NCI-H748 treated with DMSO at 0.1 percent for 48 hours (cell line): ENCODE data around the gene HDAC3.

Source experiments
- DNase-seq: peaks from one replicate; lab custom pipeline; 2025; lab: John Stamatoyannopoulos, UW

HDAC3 gene

GRCh38 chr5:141636413-141637122 lies at the start of gene HDAC3, which contains the start of gene RELL2:
Gene HDAC3, minus strand, starts transcription at chr5:141636849. Its CDS starts 59 bp downstream, at chr5:141636790.
Gene RELL2, plus strand, starts transcription at chr5:141636997. Its CDS starts 1,229 bp downstream, at chr5:141638226.
- DNase-seq: peak; percentile 81

- DNase-seq: no peak
Observed at GRCh38 chr5:141685591-141685990, 48.9 kb upstream of the HDAC3 start.

- DNase-seq: no peak
Observed at GRCh38 chr5:141683596-141684141, 47.0 kb upstream of the HDAC3 start.

- DNase-seq: no peak
Observed at GRCh38 chr5:141681695-141682641, 45.3 kb upstream of the HDAC3 start, which contains the start of gene ARAP3. Gene ARAP3, minus strand, starts transcription at chr5:141682230. Its CDS starts 1,744 bp downstream, at chr5:141680486.

- no peak for DNase-seq
Observed at GRCh38 chr5:141681295-141681694, 44.6 kb upstream of the HDAC3 start.

- no peak for DNase-seq
Observed at GRCh38 chr5:141680751-141681201, 44.1 kb upstream of the HDAC3 start.

GRCh38 chr5:141680178-141680577 lies 43.5 kb upstream of the HDAC3 start:
- DNase-seq: no peak

GRCh38 chr5:141677415-141677814 lies 40.8 kb upstream of the HDAC3 start:
- no peak for DNase-seq

- no peak for DNase-seq
Observed at GRCh38 chr5:141675672-141676071, 39.0 kb upstream of the HDAC3 start.

GRCh38 chr5:141674747-141675146 lies 38.1 kb upstream of the HDAC3 start:
- no peak for DNase-seq

- no peak for DNase-seq
Observed at GRCh38 chr5:141672841-141673813, 36.5 kb upstream of the HDAC3 start.

GRCh38 chr5:141672071-141672840 lies 35.6 kb upstream of the HDAC3 start:
- DNase-seq: no peak

- DNase-seq: no peak
Observed at GRCh38 chr5:141669520-141669919, 32.9 kb upstream of the HDAC3 start.

- no peak for DNase-seq
Observed at GRCh38 chr5:141668601-141669265, 32.1 kb upstream of the HDAC3 start.

GRCh38 chr5:141665995-141666940 lies 29.6 kb upstream of the HDAC3 start:
- DNase-seq: no peak

- peak; percentile 25 for DNase-seq
Observed at GRCh38 chr5:141664733-141665461, 28.2 kb upstream of the HDAC3 start.

GRCh38 chr5:141663506-141663905 lies 26.9 kb upstream of the HDAC3 start:
- DNase-seq: no peak

GRCh38 chr5:141662028-141662427 lies 25.4 kb upstream of the HDAC3 start:
- DNase-seq: no peak
